ENCODE data around the gene PPP1R37. TPM values are rescaled to one million over a fixed set of nuclear protein-coding genes. Genes with fewer than 3 reads are reported as not detected.

Gene PPP1R37
- total RNA-seq, 1 experiment from 2014 or later = 33.6 TPM

GRCh38 chr19:45161738-45162607 is 69.0 kb downstream of the PPP1R37 start:
- H2AK5ac ChIP-seq (ENCODE audit: insufficient read length, low read length) = no peak overlapping the region
- H4K91ac ChIP-seq (ENCODE audit: insufficient read length, low read depth, low read length) = no peak overlapping the region
- H3K56ac ChIP-seq (ENCODE audit: insufficient read length, low read depth, low read length) = no peak overlapping the region
- no peaks in the 10 kb centered on the region for H3K23me2 ChIP-seq (ENCODE audit: insufficient read length, low read depth, low read length, poor library complexity, severe bottlenecking)
- peak; percentile 75 for TF ChIP-seq CTCF (conservative IDR thresholded peaks at IDR 0.05)
- H3K23ac ChIP-seq (ENCODE audit: insufficient read length, low read depth, low read length) = no peak overlapping the region
- H2BK120ac ChIP-seq (ENCODE audit: low read depth, low read length, poor library complexity, severe bottlenecking) = no peak overlapping the region
- no peak overlapping the region for H3T11ph ChIP-seq (ENCODE audit: low read length)
- H3K36me3 Mint-ChIP-seq (ENCODE audit: insufficient read depth in 1 of 3, low read depth in 3 of 3) = no peaks in the 10 kb centered on the region; a peak in 1 of 7 replicates
- H3K79me2 ChIP-seq (ENCODE audit: insufficient read depth, low read length) = no peaks in the 10 kb centered on the region
- no peak overlapping the region for H3K27ac Mint-ChIP-seq
- no peaks in the 10 kb centered on the region for H3K9me3 Mint-ChIP-seq
- peaks cover 3 to 33% of the 10 kb centered on the region in 2 experiments for H3K4me1 Mint-ChIP-seq
- no peak overlapping the region for H3K27ac ChIP-seq (ENCODE audit: insufficient read length, low read depth, low read length)
- H3K27me3 ChIP-seq (ENCODE audit: insufficient read depth, low read length) = no peaks in the 10 kb centered on the region
- no peak overlapping the region for H3K9ac ChIP-seq (ENCODE audit: extremely low read depth, insufficient read length, low read length)
- no peaks in the 10 kb centered on the region for H3K79me1 ChIP-seq (ENCODE audit: insufficient read depth, low read depth, low read length, poor library complexity, severe bottlenecking)
- peak; percentile 80 for DNase-seq
- no peak overlapping the region for H2BK20ac ChIP-seq (ENCODE audit: low read depth, low read length, poor library complexity, severe bottlenecking)
- peaks cover 45% of the 10 kb centered on the region for H3K27me3 Mint-ChIP-seq (ENCODE audit: low read depth)
- H3K9me3 ChIP-seq (ENCODE audit: control insufficient read depth, low read depth, low read length) = no peaks in the 10 kb centered on the region
- H4K5ac ChIP-seq (ENCODE audit: insufficient read length, low read depth, low read length) = no peak overlapping the region
- no peak overlapping the region for H2BK12ac ChIP-seq (ENCODE audit: insufficient read length, low read depth, low read length)
- H3K18ac ChIP-seq (ENCODE audit: insufficient read length, low read depth, low read length) = no peak overlapping the region
- no peak overlapping the region for H2BK5ac ChIP-seq (ENCODE audit: insufficient read length, low read length)
- no CpG with 5 or more reads among the region's 32 CpGs for WGBS (ENCODE audit: extremely low coverage, insufficient read length, low lambda C conversion rate)
- H3K4me1 ChIP-seq (ENCODE audit: insufficient read depth, low read length) = no peaks in the 10 kb centered on the region
- no peak overlapping the region for H2AFZ ChIP-seq (ENCODE audit: low read length)
- H3K4me2 ChIP-seq (ENCODE audit: insufficient read depth, insufficient read length, low read length) = no peak overlapping the region
- H4K20me1 ChIP-seq (ENCODE audit: control insufficient read depth, insufficient read depth, insufficient read length) = no peaks in the 10 kb centered on the region
- no peak overlapping the region for H3K14ac ChIP-seq (ENCODE audit: insufficient read depth, low read length)
- H3K4ac ChIP-seq (ENCODE audit: low read depth, low read length) = no peak overlapping the region
- no peak overlapping the region for H2BK15ac ChIP-seq (ENCODE audit: low read depth, low read length)
- H3K4me3 Mint-ChIP-seq = no peak overlapping the region
- no peak overlapping the region for H4K8ac ChIP-seq (replicated peaks; ENCODE audit: insufficient read length, low read depth, low read length)

Data from H9 (cell line).